ENCODE measurements around the gene PSME3IP1. TPM values are rescaled to one million over a fixed set of nuclear protein-coding genes. Genes with fewer than 3 reads are reported as not detected.

PSME3IP1 gene
- total RNA-seq, 4 donors from 2014 or later: 64.7 to 96.3 (median 78.9) TPM

DNA sequence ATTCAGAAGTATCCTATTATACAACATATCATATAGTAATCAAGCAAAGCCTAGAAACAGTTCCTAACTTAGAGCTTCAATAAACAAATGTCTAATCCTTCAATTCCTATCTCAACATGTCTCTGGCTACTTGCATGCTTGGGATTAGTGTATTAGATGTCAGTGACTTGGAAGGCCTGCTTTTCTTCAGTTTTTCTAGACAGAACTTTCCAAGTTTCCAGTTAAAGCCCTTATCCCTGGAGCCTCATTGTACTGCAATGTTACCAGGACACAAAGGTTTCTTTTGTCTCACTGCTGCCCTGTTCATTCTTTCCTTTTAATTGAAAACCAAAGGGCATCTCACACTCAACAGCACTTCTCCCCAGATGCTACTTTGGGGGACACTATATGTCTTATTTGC lies 16.5 kb downstream of the PSME3IP1 start:
- Histone ChIP-seq H3K4me1 (peaks cover 23 to 24% of the 10 kb centered on the region in 2 donors), H3K27me3 (no peaks in the 10 kb centered on the region), H3K36me3 (peaks cover 21 to 39% of the 10 kb centered on the region in 2 donors), H3K9me3 (no peaks in the 10 kb centered on the region), H3K27ac (no peak overlapping the region), H3K4me3 (replicated peaks in 1 of 3) (no peak overlapping the region)
- intact Hi-C loops (cut with DNase I): loop anchor here (5.0 kb wide), 1 partner anchor 87 kb away; no protein-coding TSS in a partner anchor
- DNase-seq: no peak
- TF ChIP-seq POLR2A (IDR thresholded peaks at IDR 0.05) (no peak), CTCF (IDR thresholded peaks at IDR 0.05) (no peak)

GRCh38 chr16:57167953-57168352 lies 17.9 kb downstream of the PSME3IP1 start:
- H3K4me1 ChIP-seq: peaks cover 22 to 24% of the 10 kb centered on the region in 2 donors
- TF ChIP-seq CTCF (IDR thresholded peaks at IDR 0.05) (peak in 5 of 6 experiments; percentile 30 to 96 (median 70)), POLR2A (IDR thresholded peaks at IDR 0.05) (no peak)
- no peaks in the 10 kb centered on the region for H3K27me3 ChIP-seq
- no peaks in the 10 kb centered on the region for H3K9me3 ChIP-seq
- H3K27ac ChIP-seq: peak overlapping the region; percentile 69 to 87 (median 77)
- H3K4me3 ChIP-seq (replicated peaks in 1 of 3): no peak overlapping the region
- peak; percentile 44 to 47 for DNase-seq
- intact Hi-C loops (cut with DNase I): loop anchor here (5.0 kb wide), 1 partner anchor 86 kb away; no protein-coding TSS in a partner anchor
- H3K36me3 ChIP-seq: peaks cover 31 to 44% of the 10 kb centered on the region in 2 donors
- WGBS, 2 donors: 6% methylated on average over 4 of the region's 4 CpGs

DNA sequence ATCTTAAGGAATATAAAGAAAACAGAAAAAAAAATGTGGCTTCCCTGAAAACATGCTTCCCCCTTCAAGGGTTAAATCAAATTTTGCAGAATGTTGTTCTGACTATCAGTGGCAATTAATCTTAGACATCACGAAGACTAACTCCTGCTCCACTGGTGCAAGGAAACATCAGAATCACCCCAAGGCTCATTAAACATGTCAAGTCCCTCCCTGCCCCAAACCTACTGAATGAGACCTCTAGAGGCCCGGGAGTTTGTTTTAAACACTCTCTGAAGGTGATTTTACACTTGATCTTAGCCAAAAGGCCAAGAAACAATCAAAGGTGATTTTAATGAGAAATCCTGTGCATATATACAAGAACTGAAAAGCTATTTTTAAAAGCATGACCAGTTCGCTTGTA lies 18.3 kb downstream of the PSME3IP1 start:
- TF ChIP-seq POLR2A (IDR thresholded peaks at IDR 0.05) (no peak), CTCF (IDR thresholded peaks at IDR 0.05) (no peak)
- peak in 1 of 2 donors; percentile 35 for DNase-seq
- Histone ChIP-seq H3K27ac (peak overlapping the region; percentile 69 to 87 (median 77)), H3K9me3 (no peaks in the 10 kb centered on the region), H3K4me3 (replicated peaks in 1 of 3) (no peak overlapping the region), H3K4me1 (peaks cover 22 to 24% of the 10 kb centered on the region in 2 donors), H3K36me3 (peaks cover 35 to 41% of the 10 kb centered on the region in 2 donors), H3K27me3 (no peaks in the 10 kb centered on the region)
- intact Hi-C loops (cut with DNase I): loop anchor here (5.0 kb wide), 1 partner anchor 85 kb away; no protein-coding TSS in a partner anchor
- 16 to 35% methylated on average over 3 of the region's 3 CpGs for WGBS, 2 donors

DNA sequence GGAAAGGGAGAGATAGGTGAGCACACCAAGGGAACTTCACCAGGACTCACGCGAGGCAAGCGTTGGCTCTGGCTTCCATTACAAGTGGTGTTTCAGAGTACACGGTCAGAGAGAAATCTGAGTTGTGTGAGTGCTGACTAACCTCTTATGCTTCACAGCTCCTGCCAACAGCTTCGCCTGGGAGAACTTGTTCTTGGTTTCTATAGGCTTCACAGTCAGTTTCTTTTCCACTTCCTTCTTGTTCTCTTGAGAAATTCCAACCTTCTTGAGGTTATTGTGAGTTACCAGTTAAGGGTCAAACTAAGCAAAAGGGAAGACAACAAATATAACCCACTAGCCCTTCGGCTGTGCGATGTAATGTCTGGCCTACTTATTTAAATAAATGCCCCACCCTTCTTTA lies 18.9 kb downstream of the PSME3IP1 start:
- Histone ChIP-seq H3K27me3 (no peaks in the 10 kb centered on the region), H3K9me3 (no peaks in the 10 kb centered on the region), H3K27ac (peak overlapping the region; percentile 69 to 87 (median 77)), H3K4me1 (peaks cover 22 to 24% of the 10 kb centered on the region in 2 donors), H3K36me3 (peaks cover 34 to 42% of the 10 kb centered on the region in 2 donors), H3K4me3 (replicated peaks in 1 of 3) (no peak overlapping the region)
- TF ChIP-seq POLR2A (IDR thresholded peaks at IDR 0.05) (peak in 1 of 2 donors; percentile 27), CTCF (IDR thresholded peaks at IDR 0.05) (no peak)
- intact Hi-C loops (cut with DNase I): loop anchor here (5.0 kb wide), 1 partner anchor 85 kb away; no protein-coding TSS in a partner anchor
- peak; percentile 83 to 85 for DNase-seq
- 22 to 36% methylated on average over 7 of the region's 7 CpGs for WGBS, 2 donors

DNA sequence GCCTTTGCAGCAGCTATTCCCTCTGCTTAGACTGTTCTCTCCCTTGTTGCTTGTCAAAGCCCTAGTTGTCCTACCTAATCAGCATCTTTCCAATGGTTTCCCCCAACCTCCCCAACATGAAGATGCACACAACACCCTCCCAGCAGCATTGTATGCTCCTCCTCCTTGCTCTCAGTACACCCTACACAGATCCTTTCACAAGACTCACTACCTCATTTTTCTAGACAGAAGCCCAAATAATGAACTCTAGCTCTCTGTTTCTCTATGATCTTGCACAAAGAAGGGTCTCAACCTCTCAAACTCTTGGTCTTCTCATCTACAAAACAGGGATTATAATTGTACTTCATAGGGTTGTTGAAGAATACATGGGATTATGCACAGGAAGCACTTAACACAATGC lies 19.4 kb downstream of the PSME3IP1 start:
- DNase-seq: no peak
- H3K9me3 ChIP-seq: no peaks in the 10 kb centered on the region
- TF ChIP-seq CTCF (IDR thresholded peaks at IDR 0.05) (no peak), POLR2A (IDR thresholded peaks at IDR 0.05) (no peak)
- H3K4me3 ChIP-seq (replicated peaks in 1 of 3): no peak overlapping the region
- peaks cover 22 to 24% of the 10 kb centered on the region in 2 donors for H3K4me1 ChIP-seq
- H3K36me3 ChIP-seq: peaks cover 29 to 40% of the 10 kb centered on the region in 2 donors
- peak overlapping the region; percentile 69 to 87 (median 77) for H3K27ac ChIP-seq
- intact Hi-C loops (cut with DNase I): loop anchor here (5.0 kb wide), 1 partner anchor 84 kb away; no protein-coding TSS in a partner anchor
- H3K27me3 ChIP-seq: no peaks in the 10 kb centered on the region
